ENCODE data around the gene CCT3.
A peak's percentile ranks its signal among the peaks of the same experiment; 100 is the strongest.

CCT3 gene

GRCh38 chr1:156282479-156283222 lies 55.4 kb downstream of the CCT3 start, which contains the start of gene SMG5:
Gene SMG5 (minus strand): TSS chr1:156282825. CDS start chr1:156282680, 145 bp downstream.
- DNase-seq (ENCODE audit: extremely low read depth in 1 of 2, low read depth in 1 of 2), result peak; percentile 85 to 92

GRCh38 chr1:156281693-156282478 lies 56.2 kb downstream of the CCT3 start:
- no peak for DNase-seq (ENCODE audit: extremely low read depth in 1 of 2, low read depth in 1 of 2)

- no peak for DNase-seq (ENCODE audit: extremely low read depth in 1 of 2, low read depth in 1 of 2)
Measured at GRCh38 chr1:156281281-156281680, 56.8 kb downstream of the CCT3 start.

- DNase-seq (ENCODE audit: extremely low read depth in 1 of 2, low read depth in 1 of 2), result no peak
Measured at GRCh38 chr1:156279837-156280236, 58.3 kb downstream of the CCT3 start.

- no peak for DNase-seq (ENCODE audit: extremely low read depth in 1 of 2, low read depth in 1 of 2)
Measured at GRCh38 chr1:156276966-156277381, 61.1 kb downstream of the CCT3 start.

GRCh38 chr1:156276532-156276931 lies 61.6 kb downstream of the CCT3 start:
- no peak for DNase-seq (ENCODE audit: extremely low read depth in 1 of 2, low read depth in 1 of 2)

- no peak for DNase-seq (ENCODE audit: extremely low read depth in 1 of 2, low read depth in 1 of 2)
Measured at GRCh38 chr1:156270314-156270713, 67.8 kb downstream of the CCT3 start.

GRCh38 chr1:156268336-156268735 lies 69.8 kb downstream of the CCT3 start:
- DNase-seq (ENCODE audit: extremely low read depth in 1 of 2, low read depth in 1 of 2), result no peak

GRCh38 chr1:156266051-156266450 lies 72.0 kb downstream of the CCT3 start:
- no peak for DNase-seq (ENCODE audit: extremely low read depth in 1 of 2, low read depth in 1 of 2)

- DNase-seq (ENCODE audit: extremely low read depth in 1 of 2, low read depth in 1 of 2), result no peak
Measured at GRCh38 chr1:156263288-156263655, 74.8 kb downstream of the CCT3 start.

- no peak for DNase-seq (ENCODE audit: extremely low read depth in 1 of 2, low read depth in 1 of 2)
Measured at GRCh38 chr1:156262461-156263287, 75.4 kb downstream of the CCT3 start.

GRCh38 chr1:156260896-156261295 lies 77.2 kb downstream of the CCT3 start:
- no peak for DNase-seq (ENCODE audit: extremely low read depth in 1 of 2, low read depth in 1 of 2)

- no peak for DNase-seq (ENCODE audit: extremely low read depth in 1 of 2, low read depth in 1 of 2)
Measured at GRCh38 chr1:156259805-156260204, 78.3 kb downstream of the CCT3 start.
